ENCODE results near the gene GTF2F2.

GTF2F2 gene

GRCh38 chr13:45215392-45216077 lies 95.2 kb downstream of the GTF2F2 start:
- no peak overlapping the region for H3K4me3 ChIP-seq (replicated peaks; ENCODE audit: low read depth, low read length)
- no peak for DNase-seq (ENCODE audit: low read depth)
- no peak for TF ChIP-seq CTCF (IDR thresholded peaks at IDR 0.05; ENCODE audit: low read length, missing control alignments)

GRCh38 chr13:45216193-45216592 lies 95.9 kb downstream of the GTF2F2 start:
- no peak overlapping the region for H3K4me3 ChIP-seq (replicated peaks; ENCODE audit: low read depth, low read length)
- DNase-seq (ENCODE audit: low read depth): no peak
- no peak for TF ChIP-seq CTCF (IDR thresholded peaks at IDR 0.05; ENCODE audit: low read length, missing control alignments)

GRCh38 chr13:45218689-45219088 lies 98.4 kb downstream of the GTF2F2 start:
- no peak for DNase-seq (ENCODE audit: low read depth)
- TF ChIP-seq CTCF (IDR thresholded peaks at IDR 0.05; ENCODE audit: low read length, missing control alignments): no peak
- no peak overlapping the region for H3K4me3 ChIP-seq (replicated peaks; ENCODE audit: low read depth, low read length)

- no peak overlapping the region for H3K4me3 ChIP-seq (replicated peaks; ENCODE audit: low read depth, low read length)
- TF ChIP-seq CTCF (IDR thresholded peaks at IDR 0.05; ENCODE audit: low read length, missing control alignments): no peak
- no peak for DNase-seq (ENCODE audit: low read depth)
Observed at GRCh38 chr13:45219123-45219891, 99.0 kb downstream of the GTF2F2 start.

GRCh38 chr13:45219938-45220375 lies 99.6 kb downstream of the GTF2F2 start:
- DNase-seq (ENCODE audit: low read depth): peak; percentile 68
- no peak overlapping the region for H3K4me3 ChIP-seq (replicated peaks; ENCODE audit: low read depth, low read length)
- no peak for TF ChIP-seq CTCF (IDR thresholded peaks at IDR 0.05; ENCODE audit: low read length, missing control alignments)

GRCh38 chr13:45220403-45220802 lies 100.1 kb downstream of the GTF2F2 start:
- no peak for TF ChIP-seq CTCF (IDR thresholded peaks at IDR 0.05; ENCODE audit: low read length, missing control alignments)
- DNase-seq (ENCODE audit: low read depth): no peak
- H3K4me3 ChIP-seq (replicated peaks; ENCODE audit: low read depth, low read length): no peak overlapping the region
